Upper lobe of left lung (tissue), 6 donors: Measurements from ENCODE around the gene ESRP2. TPM values are rescaled to one million over a fixed set of nuclear protein-coding genes. Genes with fewer than 3 reads are reported as not detected.

Source experiments
- ATAC-seq, 2 donors: fragments of 200-7000 bp; cut with Tn5 transposase; one replicate each; pipeline ENCODE4 v1.9.1; 2022; ENCODE audit warnings: mild to moderate bottlenecking in 2 of 2, moderate library complexity in 2 of 2; ENCODE audit not compliant: low FRiP score in 2 of 2
- DNase-seq, 2 donors: peaks; one replicate each; pipeline ENCODE4 v3.0.0-alpha.2; 2019 to 2020
- H3K27ac ChIP-seq, 4 donors: fragments of 200-600 bp; sonication (generic); one replicate each; pipeline ENCODE4 v1.5.1; 2016 to 2019
- H3K27me3 ChIP-seq, 4 donors: fragments of 200-600 bp; sonication (generic); one replicate each; pipeline ENCODE4 v1.5.1; 2017 to 2019
- H3K36me3 ChIP-seq, 4 donors: fragments of 200-600 bp; sonication (generic); one replicate each; pipeline ENCODE4 v1.5.1; 2016 to 2019
- H3K4me1 ChIP-seq, 4 donors: fragments of 200-600 bp; sonication (generic); one replicate each; pipeline ENCODE4 v1.5.1; 2018 to 2019
- H3K4me3 ChIP-seq, 4 donors: fragments of 200-600 bp; sonication (generic); one replicate each; pipeline ENCODE4 v1.5.1; 2017 to 2019; ENCODE audit warnings: mild to moderate bottlenecking in 2 of 4, moderate library complexity in 1 of 4
- H3K9me3 ChIP-seq, 4 donors: fragments of 200-600 bp; sonication (generic); one replicate each; pipeline ENCODE4 v1.5.1; 2018 to 2019
- CTCF ChIP-seq, 6 experiments: fragments of 450-650 bp in 4 of 6; fragments of 200-600 bp in 2 of 6; sonication (generic) in 2 of 6; IDR thresholded peaks; one replicate each; pipeline ENCODE4 v1.5.1; 2016 to 2019; ENCODE audit warnings: antibody characterized with exemption in 6 of 6
- EP300 ChIP-seq, 4 donors: sonication (generic); formaldehyde crosslinking; IDR thresholded peaks; one replicate each; pipeline ENCODE4 v1.5.1; 2017; ENCODE audit warnings: antibody characterized with exemption in 4 of 4, control low read depth in 2 of 4
- POLR2A ChIP-seq, 4 donors: fragments of 450-650 bp; IDR thresholded peaks; one replicate each; pipeline ENCODE4 v1.5.1; 2016 to 2017; ENCODE audit warnings: antibody characterized with exemption in 4 of 4, mild to moderate bottlenecking in 2 of 4
- POLR2AphosphoS5 ChIP-seq, 2 donors: sonication (generic); formaldehyde crosslinking; IDR thresholded peaks; one replicate each; pipeline ENCODE4 v1.5.1; 2017; ENCODE audit warnings: antibody characterized with exemption in 2 of 2
- WGBS, 2 donors: methylation state at CpG; one replicate each; pipeline ENCODE4 v1.1.5; 2017 to 2018; 5-methylcytosine and 5-hydroxymethylcytosine counted together
- total RNA-seq, 6 donors: library from RNA; depleted of rRNA in 4 of 6; stranded (reverse); fragments of >200 nt in 4 of 6; gene quantifications; one replicate each; pipeline versions ENCODE4 v1.1.0 to v1.2.1, GENCODE V29; 2016 to 2021
- donor health status: DM: no; HTN: no; CAD: no; lungs with moderate emphysema.
- donor health status: DM: no; HTN: yes; CAD: no; lungs with severe emphysema.

Gene ESRP2
- total RNA-seq, 6 donors from 2014 or later = 54.2 to 102 (median 64.4) TPM

- ATAC-seq (no peak), DNase-seq (no peak)
- Histone ChIP-seq H3K36me3 (peaks cover 0 to 22% (median 3%) of the 10 kb centered on the region in 4 donors), H3K27me3 (no peaks in the 10 kb centered on the region), H3K27ac (no peak overlapping the region), H3K9me3 (no peaks in the 10 kb centered on the region), H3K4me1 (no peaks in the 10 kb centered on the region), H3K4me3 (no peak overlapping the region)
- no peak for TF ChIP-seq CTCF (IDR thresholded peaks at IDR 0.05)
- TF ChIP-seq POLR2AphosphoS5 (IDR thresholded peaks at IDR 0.05) = no peak
- no peak for TF ChIP-seq EP300 (IDR thresholded peaks at IDR 0.05)
- TF ChIP-seq POLR2A (IDR thresholded peaks at IDR 0.05) = no peak
Observed at GRCh38 chr16:68202091-68202519, 33.8 kb downstream of the ESRP2 start.

- Histone ChIP-seq H3K9me3 (no peaks in the 10 kb centered on the region), H3K27me3 (no peaks in the 10 kb centered on the region), H3K4me3 (no peak overlapping the region), H3K4me1 (no peaks in the 10 kb centered on the region), H3K27ac (no peak overlapping the region), H3K36me3 (peaks cover 0 to 22% (median 3%) of the 10 kb centered on the region in 4 donors)
- WGBS, 2 donors = 51 to 54% methylated on average over 3 of the region's 3 CpGs
- ATAC-seq = no peak
- DNase-seq = no peak
- no peak for TF ChIP-seq EP300 (IDR thresholded peaks at IDR 0.05)
- TF ChIP-seq POLR2A (IDR thresholded peaks at IDR 0.05) = no peak
- TF ChIP-seq CTCF (IDR thresholded peaks at IDR 0.05) = no peak
- TF ChIP-seq POLR2AphosphoS5 (IDR thresholded peaks at IDR 0.05) = no peak
Observed at GRCh38 chr16:68200088-68200783, 35.7 kb downstream of the ESRP2 start.

- WGBS, 2 donors = 97 to 100% methylated on average over 2 of the region's 2 CpGs
- no peak for DNase-seq
Observed at GRCh38 chr16:68197250-68197649, 38.7 kb downstream of the ESRP2 start.

GRCh38 chr16:68194251-68194650, 41.7 kb downstream of the ESRP2 start:
- Histone ChIP-seq H3K4me3 (no peak overlapping the region), H3K9me3 (no peaks in the 10 kb centered on the region), H3K36me3 (peaks cover 4 to 41% (median 21%) of the 10 kb centered on the region in 4 donors), H3K4me1 (no peaks in the 10 kb centered on the region), H3K27me3 (no peaks in the 10 kb centered on the region), H3K27ac (no peak overlapping the region)
- TF ChIP-seq EP300 (IDR thresholded peaks at IDR 0.05) (no peak), CTCF (IDR thresholded peaks at IDR 0.05) (no peak), POLR2A (IDR thresholded peaks at IDR 0.05) (no peak), POLR2AphosphoS5 (IDR thresholded peaks at IDR 0.05) (no peak)
- 94 to 97% methylated on average over 3 of the region's 3 CpGs for WGBS, 2 donors
- DNase-seq = no peak
- no peak for ATAC-seq

More at GRCh38 chr16:68197250-68197649, 38.7 kb downstream of the ESRP2 start:
- no peaks in the 10 kb centered on the region for H3K9me3 ChIP-seq
- no peak overlapping the region for H3K27ac ChIP-seq
- ATAC-seq = no peak
- no peaks in the 10 kb centered on the region for H3K27me3 ChIP-seq
- no peaks in the 10 kb centered on the region for H3K4me1 ChIP-seq
- no peak overlapping the region for H3K4me3 ChIP-seq
- TF ChIP-seq EP300 (IDR thresholded peaks at IDR 0.05) (no peak), POLR2AphosphoS5 (IDR thresholded peaks at IDR 0.05) (no peak), CTCF (IDR thresholded peaks at IDR 0.05) (no peak), POLR2A (IDR thresholded peaks at IDR 0.05) (no peak)
- peaks cover 0 to 17% (median 5%) of the 10 kb centered on the region in 4 donors for H3K36me3 ChIP-seq
